Measurements from ENCODE around the gene KCP.

KCP gene

DNA sequence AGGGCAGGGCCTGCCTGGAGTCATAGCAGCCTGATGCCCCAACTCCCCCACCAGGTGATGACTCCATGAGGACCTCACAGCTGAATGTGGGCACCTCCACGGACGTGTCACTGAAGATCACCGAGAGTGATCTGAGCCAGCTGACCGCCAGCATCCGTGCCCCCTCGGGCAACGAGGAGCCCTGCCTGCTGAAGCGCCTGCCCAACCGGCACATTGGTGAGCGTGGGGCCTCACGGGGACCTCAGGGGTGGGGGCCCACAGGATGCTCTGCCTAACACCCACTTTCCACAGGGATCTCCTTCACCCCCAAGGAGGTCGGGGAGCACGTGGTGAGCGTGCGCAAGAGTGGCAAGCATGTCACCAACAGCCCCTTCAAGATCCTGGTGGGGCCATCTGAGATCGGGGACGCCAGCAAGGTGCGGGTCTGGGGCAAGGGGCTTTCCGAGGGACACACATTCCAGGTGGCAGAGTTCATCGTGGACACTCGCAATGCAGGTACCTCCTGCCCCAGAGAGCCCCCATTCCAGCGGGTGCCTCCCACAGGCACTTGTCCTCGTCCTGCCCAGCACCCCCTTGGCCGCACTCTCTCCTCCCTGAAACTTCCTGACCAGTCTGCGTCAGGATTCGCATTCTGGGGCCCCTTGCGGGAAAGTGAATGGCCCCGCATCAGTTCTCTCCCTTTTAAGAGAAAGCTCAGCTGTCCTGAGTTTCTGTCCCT, 57.8 kb downstream of the KCP start:
- DNase-seq (ENCODE audit: low read depth) = no peak
- TF ChIP-seq, protein P1, sequence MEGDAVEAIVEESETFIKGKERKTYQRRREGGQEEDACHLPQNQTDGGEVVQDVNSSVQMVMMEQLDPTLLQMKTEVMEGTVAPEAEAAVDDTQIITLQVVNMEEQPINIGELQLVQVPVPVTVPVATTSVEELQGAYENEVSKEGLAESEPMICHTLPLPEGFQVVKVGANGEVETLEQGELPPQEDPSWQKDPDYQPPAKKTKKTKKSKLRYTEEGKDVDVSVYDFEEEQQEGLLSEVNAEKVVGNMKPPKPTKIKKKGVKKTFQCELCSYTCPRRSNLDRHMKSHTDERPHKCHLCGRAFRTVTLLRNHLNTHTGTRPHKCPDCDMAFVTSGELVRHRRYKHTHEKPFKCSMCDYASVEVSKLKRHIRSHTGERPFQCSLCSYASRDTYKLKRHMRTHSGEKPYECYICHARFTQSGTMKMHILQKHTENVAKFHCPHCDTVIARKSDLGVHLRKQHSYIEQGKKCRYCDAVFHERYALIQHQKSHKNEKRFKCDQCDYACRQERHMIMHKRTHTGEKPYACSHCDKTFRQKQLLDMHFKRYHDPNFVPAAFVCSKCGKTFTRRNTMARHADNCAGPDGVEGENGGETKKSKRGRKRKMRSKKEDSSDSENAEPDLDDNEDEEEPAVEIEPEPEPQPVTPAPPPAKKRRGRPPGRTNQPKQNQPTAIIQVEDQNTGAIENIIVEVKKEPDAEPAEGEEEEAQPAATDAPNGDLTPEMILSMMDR (IDR thresholded peaks at IDR 0.05; ENCODE audit: low read depth, low read length) = no peak
- TF ChIP-seq MYC (IDR thresholded peaks at IDR 0.05; ENCODE audit: low read depth, low read length) (no peak), POLR2A (IDR thresholded peaks at IDR 0.05; ENCODE audit: extremely low read depth, insufficient read length) (no peak)
- TF ChIP-seq, protein P2, sequence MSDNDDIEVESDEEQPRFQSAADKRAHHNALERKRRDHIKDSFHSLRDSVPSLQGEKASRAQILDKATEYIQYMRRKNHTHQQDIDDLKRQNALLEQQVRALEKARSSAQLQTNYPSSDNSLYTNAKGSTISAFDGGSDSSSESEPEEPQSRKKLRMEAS (IDR thresholded peaks at IDR 0.05; ENCODE audit: low read depth, low read length) = no peak
- no peak overlapping the region for H3K4me3 ChIP-seq (ENCODE audit: low read depth, low read length)

DNA sequence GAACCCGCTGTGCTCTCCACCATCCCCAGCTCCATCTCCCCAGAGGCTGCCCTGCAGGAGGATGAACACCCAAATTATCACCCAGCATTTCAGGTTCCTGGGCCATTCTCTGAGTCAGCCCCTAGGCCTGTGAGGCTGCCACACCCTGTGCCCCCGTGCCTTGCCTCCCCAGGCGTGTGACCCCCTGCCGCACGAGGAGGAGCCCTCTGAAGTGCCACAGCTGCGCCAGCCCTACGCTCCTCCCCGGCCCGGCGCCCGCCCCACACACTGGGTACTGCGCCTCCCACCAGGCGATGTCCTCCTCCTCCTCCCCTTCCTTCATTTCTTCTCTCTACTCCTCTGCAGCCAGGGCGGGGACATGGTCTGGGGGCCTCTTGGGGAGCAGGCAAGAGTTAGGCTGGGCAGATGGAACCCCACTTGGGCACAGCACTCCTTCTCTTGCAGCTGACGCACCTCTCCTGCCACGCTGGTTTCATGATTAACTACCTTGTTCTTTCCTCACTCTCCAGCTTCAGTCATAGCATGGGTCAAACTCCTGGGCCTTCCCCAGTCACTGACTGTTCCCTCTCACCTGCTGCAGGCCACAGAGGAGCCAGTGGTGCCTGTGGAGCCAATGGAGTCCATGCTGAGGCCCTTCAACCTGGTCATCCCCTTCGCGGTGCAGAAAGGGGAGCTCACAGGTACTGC, 60.6 kb downstream of the KCP start:
- TF ChIP-seq, protein P1 (IDR thresholded peaks at IDR 0.05; ENCODE audit: low read depth, low read length) = no peak
- TF ChIP-seq, protein P2 (IDR thresholded peaks at IDR 0.05; ENCODE audit: low read depth, low read length) = no peak
- TF ChIP-seq POLR2A (IDR thresholded peaks at IDR 0.05; ENCODE audit: extremely low read depth, insufficient read length) (no peak), MYC (IDR thresholded peaks at IDR 0.05; ENCODE audit: low read depth, low read length) (no peak)
- DNase-seq (ENCODE audit: low read depth) = no peak
- H3K4me3 ChIP-seq (ENCODE audit: low read depth, low read length) = no peak overlapping the region

DNA sequence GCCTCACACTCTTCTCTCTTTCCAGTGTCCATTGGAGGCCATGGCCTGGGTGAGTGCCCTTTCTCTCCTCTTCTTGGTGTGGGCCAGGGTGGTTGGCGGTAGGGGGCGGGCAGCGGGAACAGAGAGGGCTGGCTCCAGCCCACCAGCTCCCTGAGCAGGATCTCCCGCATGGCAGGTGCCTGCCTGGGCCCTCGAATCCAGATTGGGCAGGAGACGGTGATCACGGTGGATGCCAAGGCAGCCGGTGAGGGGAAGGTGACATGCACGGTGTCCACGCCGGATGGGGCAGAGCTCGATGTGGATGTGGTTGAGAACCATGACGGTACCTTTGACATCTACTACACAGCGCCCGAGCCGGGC, 61.4 kb downstream of the KCP start:
- H3K4me3 ChIP-seq (ENCODE audit: low read depth, low read length) = no peak overlapping the region
- TF ChIP-seq, protein P1 (IDR thresholded peaks at IDR 0.05; ENCODE audit: low read depth, low read length) = no peak
- DNase-seq (ENCODE audit: low read depth) = no peak

DNA sequence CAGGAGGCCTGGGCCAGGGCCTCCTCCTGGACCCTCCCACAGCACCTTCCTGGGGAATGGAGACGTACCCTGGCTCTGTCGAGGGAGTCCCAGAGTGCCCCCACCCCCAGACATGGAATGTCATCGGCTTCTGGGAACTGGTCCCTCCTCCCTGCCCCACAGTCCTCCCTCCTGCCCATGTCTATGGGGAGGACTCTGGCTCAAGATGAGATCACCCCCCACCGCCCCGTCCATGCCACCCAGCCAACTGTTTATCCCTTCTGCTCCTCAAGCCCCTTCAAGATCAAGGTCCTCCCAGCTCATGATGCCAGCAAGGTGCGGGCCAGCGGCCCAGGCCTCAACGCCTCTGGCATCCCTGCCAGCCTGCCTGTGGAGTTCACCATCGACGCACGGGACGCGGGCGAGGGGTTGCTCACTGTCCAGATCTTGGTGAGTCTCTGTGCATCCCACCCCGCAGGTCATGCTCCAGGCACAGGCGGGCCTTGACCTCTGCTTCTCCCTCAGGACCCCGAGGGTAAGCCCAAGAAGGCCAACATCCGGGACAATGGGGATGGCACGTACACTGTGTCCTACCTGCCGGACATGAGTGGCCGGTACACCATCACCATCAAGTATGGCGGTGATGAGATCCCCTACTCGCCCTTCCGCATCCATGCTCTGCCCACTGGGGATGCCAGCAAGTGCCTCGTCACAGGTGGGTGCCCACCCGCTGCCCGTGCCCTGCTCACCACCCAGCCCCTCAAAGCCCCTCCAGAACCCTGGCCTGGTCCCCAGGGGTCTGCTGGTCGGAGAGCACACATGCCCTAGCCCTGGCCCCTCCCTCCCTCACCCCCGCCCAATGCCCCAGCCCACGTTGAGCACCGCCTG, 62.0 kb downstream of the KCP start:
- no peak overlapping the region for H3K4me3 ChIP-seq (ENCODE audit: low read depth, low read length)
- DNase-seq (ENCODE audit: low read depth) = no peak
- TF ChIP-seq POLR2A (IDR thresholded peaks at IDR 0.05; ENCODE audit: extremely low read depth, insufficient read length) (no peak), MYC (IDR thresholded peaks at IDR 0.05; ENCODE audit: low read depth, low read length) (no peak)
- TF ChIP-seq, protein P2 (IDR thresholded peaks at IDR 0.05; ENCODE audit: low read depth, low read length) = no peak
- TF ChIP-seq, protein P1 (IDR thresholded peaks at IDR 0.05; ENCODE audit: low read depth, low read length) = no peak

DNA sequence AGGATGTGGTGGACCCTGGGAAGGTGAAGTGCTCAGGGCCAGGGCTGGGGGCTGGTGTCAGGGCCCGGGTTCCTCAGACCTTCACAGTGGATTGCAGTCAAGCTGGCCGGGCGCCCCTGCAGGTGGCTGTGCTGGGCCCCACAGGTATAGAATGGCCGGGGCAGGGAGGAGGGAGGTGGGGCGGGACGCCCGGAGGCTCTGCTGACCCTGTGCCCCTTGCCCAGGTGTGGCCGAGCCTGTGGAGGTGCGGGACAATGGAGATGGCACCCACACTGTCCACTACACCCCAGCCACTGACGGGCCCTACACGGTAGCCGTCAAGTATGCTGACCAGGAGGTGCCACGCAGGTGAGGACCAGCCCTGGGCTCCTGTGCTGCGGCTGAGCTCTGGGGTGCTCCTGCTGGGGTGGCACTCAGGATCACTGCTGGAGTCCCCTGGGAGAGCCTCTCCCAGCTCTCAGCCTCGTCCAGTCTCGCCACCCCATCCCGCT, 62.7 kb downstream of the KCP start:
- no peak for TF ChIP-seq MYC (IDR thresholded peaks at IDR 0.05; ENCODE audit: low read depth, low read length)
- TF ChIP-seq, protein P2 (IDR thresholded peaks at IDR 0.05; ENCODE audit: low read depth, low read length) = no peak
- TF ChIP-seq, protein P1 (IDR thresholded peaks at IDR 0.05; ENCODE audit: low read depth, low read length) = no peak
- no peak for TF ChIP-seq POLR2A (IDR thresholded peaks at IDR 0.05; ENCODE audit: extremely low read depth, insufficient read length)
- H3K4me3 ChIP-seq (ENCODE audit: low read depth, low read length) = no peak overlapping the region
- DNase-seq (ENCODE audit: low read depth) = no peak

All from NB4 (cell line).